ENCODE measurements around the gene ABI3BP.
"Not testable (repeated sequence)": the region's sequence is repeated elsewhere in the genome, so short reads cannot be mapped to it uniquely, and the experiment has no call there.

The ABI3BP gene

DNA sequence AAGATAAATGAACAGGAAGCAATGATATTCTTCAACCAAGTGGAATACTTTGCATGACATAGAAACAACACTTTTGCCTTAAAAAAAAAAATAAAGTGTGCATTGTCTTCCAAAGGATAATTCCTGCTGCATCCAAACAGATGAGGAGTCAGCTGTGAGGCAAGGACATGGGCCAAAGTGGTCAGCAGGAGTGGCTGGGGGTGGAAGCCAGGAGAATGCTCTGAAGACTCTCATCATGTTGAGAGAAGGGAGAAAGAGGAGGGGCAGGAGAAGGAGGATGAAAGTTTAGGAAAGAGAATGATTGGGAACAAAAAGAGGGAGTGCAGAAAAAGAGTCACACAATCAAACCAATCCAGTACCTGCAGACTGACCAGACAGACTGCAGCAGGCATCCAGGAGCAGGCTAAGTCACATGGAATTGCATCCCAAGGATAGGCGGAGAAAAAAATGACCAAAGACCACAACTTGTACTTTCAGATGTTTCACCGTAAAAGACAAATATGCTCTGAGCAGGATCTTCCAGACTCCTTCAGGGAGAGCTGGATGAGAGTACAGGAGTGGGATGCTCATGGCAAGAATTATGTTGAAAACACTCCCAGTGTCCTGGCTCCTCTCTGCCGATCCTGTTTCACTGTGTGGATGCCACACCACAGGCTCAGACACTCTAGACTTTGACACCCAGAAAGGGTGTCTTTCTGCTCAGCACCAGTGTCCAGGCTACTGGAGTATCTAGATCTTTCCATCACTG, 11.9 kb downstream of the ABI3BP start:
- no peak for DNase-seq (ENCODE audit: low spot score)

DNA sequence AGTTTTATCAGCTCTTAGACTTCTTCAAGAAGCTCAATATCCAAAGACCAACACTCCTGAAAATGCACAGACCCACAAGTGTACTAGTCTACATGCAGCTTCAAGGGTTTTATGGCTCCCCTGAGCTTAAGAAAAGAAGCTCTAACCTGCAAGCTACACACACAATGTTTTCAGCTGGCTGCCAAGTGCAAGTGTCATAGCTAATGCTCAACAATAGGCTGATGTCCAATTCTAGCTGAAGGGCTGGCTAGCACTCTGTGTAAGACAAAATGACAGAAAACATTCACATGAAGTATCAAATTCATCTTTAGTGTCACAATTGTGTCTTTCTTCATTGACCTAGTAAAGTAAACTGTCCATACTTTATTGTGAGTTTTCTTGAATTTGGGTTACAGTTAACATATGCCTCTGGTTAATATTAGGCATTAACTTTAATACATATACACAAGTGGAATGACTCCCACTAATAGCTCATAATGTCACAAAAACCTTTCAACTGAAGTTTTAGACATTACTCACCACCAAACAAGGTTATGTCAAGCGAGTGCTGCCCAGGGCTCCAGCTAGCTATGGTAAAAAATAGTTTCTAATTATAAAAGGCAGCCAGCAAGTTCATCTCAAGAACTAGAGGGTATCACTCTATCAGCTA, 15.1 kb downstream of the ABI3BP start:
- DNase-seq (ENCODE audit: low spot score), result no peak

- DNase-seq (ENCODE audit: low spot score), result no peak
Measured at GRCh38 chr3:100976611-100977010, 16.6 kb downstream of the ABI3BP start.

DNA sequence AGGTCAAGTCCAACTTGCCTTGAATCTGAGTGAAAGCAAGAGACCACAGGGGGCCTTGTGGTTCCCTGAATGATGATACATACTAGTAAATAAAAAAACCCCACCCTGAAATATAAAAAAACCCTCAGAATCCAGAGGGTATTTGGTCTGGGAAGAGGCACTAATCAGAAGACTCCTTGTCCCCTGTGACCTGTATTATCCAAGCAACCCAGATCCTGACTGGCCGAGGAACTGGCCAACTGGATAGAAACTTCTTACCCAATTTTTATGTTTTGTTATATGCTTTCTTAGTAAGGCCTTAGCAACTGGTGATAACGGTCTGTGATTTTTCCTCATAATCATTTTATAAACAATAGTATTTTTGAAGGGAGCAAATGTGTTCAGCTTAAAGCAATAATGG, 17.5 kb downstream of the ABI3BP start:
- no peak for DNase-seq (ENCODE audit: low spot score)

DNA sequence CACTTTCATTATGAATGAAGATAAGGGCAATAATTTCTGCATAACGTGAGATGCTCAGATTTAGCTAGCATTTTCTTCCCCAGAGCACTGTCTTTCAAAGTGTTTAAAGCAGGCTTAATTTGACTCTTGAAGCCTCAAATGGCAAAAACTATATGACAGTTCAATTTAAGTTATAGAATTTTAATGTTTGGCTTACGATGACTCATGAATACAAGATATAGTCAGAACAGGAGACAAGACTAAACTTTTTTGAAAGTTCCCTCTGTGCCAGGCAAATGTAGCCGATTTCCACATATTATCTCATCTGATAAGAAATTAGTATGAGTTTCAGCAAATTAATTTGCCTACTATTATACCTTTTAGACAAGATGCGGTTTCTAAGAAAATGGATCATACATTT, 19.6 kb downstream of the ABI3BP start:
- DNase-seq (ENCODE audit: low spot score), result no peak

DNA sequence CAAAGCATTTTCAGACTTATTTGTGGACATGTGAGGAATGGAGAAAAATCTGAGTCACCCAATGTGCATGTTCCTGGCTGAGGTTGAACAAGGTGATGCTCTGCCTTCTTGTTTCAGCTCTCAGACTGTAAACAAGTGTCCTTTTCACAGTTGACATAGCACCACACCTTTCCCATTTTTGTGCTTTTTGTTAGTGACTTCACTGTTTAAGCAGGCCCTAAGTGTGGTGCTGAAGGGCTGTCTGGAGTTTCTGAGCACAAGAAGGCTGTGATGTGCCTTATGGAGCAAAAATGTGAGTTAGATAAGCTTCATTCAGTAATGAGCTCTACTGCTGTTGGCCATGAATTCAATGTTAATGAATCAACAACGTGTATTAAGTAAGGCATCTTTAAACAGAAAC, 20.4 kb downstream of the ABI3BP start:
- peak; percentile 17 for DNase-seq (ENCODE audit: low spot score)

GRCh38 chr3:100972301-100972844, 20.8 kb downstream of the ABI3BP start:
- DNase-seq (ENCODE audit: low spot score), result no peak

DNA sequence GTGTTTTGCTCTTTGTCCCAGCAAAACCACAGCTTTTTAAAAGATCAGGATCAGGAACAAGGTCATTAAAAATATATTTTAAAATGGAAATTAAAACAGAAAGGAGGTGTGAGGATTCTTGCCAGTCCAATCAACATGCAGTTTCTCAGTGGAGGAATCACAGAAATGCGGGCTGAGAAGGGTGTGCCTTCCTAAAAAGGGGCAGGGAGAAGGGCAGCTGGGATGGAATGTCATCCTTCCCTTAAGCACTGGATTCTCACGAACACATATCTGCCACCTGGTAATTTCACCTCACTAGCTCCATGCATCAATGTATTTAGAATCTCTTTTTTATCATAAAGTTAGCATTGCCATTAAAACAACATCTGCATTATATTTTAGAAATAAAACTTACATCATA, 21.4 kb downstream of the ABI3BP start:
- peak; percentile 33 for DNase-seq (ENCODE audit: low spot score)

- no peak for DNase-seq (ENCODE audit: low spot score)
Measured at GRCh38 chr3:100970477-100970990, 22.7 kb downstream of the ABI3BP start.

DNA sequence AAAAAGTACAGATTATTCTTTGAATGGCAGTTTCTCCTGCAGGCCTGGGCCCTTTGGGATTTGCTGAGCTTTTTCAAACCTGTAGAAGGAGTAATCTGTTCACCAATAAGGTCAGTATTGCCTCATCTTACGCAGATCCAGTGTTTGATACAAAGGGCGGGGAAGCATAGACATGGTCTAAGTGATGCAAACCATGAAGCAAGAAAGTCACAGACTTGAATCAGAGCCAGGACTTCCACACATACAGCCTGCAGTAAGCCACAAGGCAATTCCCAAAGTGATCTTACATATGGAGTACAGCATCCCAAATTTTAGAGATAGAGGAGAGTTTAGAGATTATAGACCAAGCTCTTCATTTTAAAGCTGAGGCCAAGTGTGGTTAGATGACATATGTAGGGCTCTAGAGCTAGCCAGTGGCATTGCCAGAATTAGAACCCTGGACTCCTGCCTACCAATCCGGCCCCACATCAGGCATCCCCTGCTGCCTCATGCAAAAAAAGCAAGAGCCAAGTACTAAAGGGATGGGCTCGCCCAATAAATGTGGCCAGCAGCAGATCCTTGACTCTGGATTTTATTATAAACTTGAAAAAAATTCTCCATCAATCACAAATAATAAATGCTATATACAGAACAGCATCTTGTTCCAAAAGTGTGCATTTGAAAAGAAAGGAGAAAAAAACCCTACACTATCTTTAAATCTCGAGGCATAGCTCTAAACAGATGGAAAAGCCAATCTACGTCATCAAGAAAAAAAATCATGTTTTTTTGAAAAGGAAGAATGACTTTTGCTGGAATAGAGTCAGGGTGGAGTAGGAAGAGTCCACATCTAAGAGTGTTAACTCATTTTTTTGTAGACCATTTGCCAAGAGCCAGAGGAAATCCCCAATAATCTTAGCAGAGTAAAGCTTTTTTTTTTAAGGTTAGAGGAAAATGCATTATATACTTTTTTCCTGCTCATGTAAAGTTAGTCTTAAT, 24.0 kb downstream of the ABI3BP start:
- DNase-seq (ENCODE audit: low spot score), result no peak

- no peak for DNase-seq (ENCODE audit: low spot score)
Measured at GRCh38 chr3:100966807-100967206, 26.4 kb downstream of the ABI3BP start.

DNA sequence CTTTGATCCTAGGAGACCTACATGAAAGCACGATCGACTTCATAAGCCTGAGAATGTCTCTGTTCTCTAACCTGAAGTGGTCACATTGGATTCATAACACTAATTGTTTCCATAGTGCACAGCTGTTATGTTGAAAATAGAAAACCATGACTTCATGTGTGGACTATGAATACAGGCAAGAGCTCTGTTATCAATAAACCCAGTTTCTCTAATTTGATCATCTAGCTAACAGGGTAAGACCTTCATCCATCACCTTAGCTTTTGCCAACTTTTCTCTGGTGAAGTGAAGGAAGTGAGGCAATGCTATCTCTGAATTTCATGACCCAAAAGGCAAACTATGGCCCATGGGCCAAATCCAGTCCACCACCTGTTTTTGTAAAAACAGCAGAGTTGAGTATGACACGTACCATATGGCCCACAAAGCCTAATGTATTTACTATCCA, 27.2 kb downstream of the ABI3BP start:
- DNase-seq (ENCODE audit: low spot score), result no peak

DNA sequence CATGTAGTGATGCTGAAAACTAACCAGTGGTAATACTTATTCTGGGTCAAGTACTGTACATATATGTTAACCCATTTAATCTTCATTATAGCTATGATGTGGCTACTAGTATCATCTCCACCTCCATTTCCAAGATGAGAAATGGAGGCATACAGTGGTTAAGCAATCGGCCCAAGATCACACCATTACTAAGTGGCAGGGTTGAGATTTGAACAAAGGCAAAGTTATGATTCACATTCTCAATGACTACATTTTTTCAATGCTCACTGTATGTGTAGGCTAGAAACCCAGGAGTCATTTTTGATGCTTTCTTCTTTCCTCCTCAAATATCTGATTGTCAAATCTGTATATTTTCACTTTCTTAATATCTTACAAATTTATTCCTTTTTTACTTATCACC, 30.2 kb downstream of the ABI3BP start:
- no peak for DNase-seq (ENCODE audit: low spot score)

DNA sequence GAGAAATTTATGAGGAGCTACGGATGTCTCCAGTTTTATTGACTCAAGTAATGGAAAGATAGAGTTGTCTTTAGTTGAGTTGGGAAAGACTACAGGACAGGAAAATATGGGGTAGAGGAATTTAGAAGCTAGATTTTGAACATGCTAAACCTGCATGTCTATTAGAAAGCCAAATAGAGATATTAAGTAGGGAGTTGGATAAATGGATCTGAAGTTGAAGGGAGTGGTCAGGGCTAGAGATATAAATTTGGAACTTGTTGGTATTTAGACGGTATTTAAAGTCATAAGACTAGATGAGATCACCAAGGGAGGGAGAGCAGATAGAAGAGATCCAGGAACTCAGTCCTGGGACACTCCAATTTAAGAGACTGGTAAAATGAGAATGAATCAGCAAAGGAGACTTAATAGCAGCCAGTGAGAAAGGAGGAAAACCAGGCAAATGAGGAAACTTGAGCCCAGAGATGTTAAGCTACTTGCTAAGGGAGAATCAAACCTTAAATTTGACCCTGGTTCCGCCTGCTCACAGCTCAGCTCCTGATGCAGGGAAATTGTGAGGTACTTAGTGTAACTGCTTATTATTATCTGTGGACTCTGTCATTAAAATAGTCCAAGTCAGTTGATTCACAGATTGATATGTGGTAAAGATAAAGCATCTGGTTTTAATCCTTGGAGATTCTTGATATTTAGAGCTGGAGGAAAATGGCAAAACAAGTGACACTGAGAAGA, 35.8 kb downstream of the ABI3BP start:
- DNase-seq (ENCODE audit: low spot score), result peak; percentile 54

DNA sequence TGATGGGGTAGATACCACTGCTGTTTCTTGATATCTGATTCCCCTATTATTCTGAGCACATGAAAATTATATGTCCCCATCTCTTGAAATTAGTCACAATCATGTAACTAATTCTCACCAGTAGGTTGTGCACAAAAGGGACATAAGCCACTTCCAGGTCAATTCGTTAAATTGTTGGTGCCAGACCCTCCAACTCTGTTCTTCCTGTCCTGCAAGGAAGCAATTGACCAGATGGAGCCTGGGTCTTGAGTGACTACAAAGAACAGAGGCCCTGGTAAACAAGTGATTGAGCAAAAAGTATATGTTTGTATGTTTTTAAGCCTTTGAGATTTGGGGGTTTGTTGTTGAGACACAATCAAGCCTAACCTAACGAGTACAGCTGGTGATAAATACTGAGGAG, 36.9 kb downstream of the ABI3BP start:
- no peak for DNase-seq (ENCODE audit: low spot score)

DNA sequence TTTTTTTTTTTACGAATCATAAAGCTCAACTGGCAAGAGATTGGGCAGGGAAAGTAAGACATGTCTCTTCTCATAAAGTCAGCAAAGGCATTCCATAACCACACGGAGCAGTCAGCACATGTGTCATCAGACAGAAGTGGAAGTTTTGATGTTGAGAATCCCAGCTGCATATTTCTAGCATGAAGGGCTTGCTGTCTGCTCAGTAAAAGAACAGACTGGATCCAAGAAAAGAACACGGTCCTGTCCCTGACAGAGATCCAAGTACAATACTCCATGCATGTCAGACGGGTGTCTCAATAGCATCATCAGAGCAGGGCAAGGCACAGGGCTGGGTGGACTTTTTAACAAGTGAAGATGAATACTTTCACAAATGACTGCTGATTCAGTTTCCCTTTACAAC, 38.2 kb downstream of the ABI3BP start:
- DNase-seq (ENCODE audit: low spot score), result peak; percentile 89

DNA sequence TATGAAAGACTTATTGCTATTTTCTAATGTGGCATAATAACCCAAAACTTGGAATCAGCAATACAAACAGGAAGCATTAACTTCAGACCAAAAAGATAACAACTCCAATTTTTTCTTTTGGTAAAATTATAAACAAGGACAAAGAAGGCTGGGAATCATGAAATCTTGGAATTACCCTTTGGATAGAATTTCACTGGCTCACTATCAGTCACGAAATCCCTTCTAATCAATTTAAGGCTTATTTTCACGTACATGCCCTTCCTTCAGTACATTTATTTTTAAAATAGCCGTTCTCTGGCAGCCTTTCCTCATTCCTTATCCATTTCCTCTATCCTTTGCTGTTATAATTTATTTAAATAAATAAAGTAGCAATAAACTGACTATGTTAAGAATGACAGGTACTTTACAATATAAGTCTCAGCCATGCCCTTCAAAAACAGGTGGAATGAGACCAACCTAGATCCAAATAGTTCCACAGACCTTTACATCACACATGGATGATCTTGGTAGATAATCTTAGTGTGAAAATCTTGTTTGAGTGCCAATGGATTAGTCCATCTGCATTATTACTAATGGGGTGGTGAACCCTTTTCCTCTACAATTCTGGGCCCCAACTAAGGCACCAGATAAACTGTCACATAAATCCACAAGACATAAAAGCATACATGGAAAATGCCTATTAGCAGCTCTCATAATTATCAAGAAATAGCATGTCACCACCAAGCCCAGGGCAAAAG, 38.9 kb downstream of the ABI3BP start:
- DNase-seq (ENCODE audit: low spot score), result no peak

GRCh38 chr3:100953103-100953502, 40.1 kb downstream of the ABI3BP start:
- no peak for DNase-seq (ENCODE audit: low spot score)

DNA sequence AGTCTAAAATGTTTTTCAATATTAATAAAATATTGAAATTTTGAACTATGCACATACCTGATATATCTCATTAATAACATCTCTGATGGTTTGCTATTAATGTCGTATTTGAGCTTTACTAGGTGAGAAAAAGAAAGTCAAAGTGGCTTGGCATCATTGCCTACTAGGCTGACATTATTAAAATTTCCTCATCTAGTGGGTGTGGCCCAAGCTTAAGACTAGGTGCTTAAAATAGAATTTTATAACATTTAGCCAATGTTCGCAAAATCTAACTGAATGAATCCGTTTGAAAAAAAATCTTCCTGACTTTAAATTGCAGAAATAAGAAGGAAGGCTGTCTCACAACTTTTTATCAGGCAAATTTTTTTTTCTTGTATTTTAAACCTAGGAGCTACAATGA, 46.1 kb downstream of the ABI3BP start:
- no peak for DNase-seq (ENCODE audit: low spot score)

GRCh38 chr3:100946096-100946495, 47.1 kb downstream of the ABI3BP start:
- DNase-seq (ENCODE audit: low spot score), result not testable (repeated sequence)

DNA sequence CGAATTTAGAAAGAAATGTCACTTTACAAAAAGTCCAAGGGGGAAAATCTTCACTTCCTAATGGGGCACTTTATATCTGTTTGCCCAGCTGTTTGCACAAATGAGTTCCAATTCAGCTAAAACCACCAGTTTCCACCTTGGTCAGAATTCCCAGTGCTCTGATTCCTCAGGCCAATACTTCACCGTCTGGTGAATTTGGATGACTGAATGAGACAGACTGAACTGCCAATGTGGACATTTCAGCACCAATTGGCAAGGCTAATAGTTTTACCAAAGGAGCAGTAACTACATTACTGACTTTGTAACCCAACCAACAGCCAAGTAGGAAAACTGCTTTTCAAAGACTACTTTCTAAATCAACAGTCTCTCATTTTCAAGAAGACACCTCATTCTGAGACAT, 51.8 kb downstream of the ABI3BP start:
- no peak for DNase-seq (ENCODE audit: low spot score)

Measured in AG20443 (cell line).